Right lung (tissue), 5 donors: ENCODE measurements around the gene PXDC1. TPM values are rescaled to one million over a fixed set of nuclear protein-coding genes. Genes with fewer than 3 reads are reported as not detected.
A peak's percentile ranks its signal among the peaks of the same experiment; 100 is the strongest.

ENCODE experiments used
- DNase-seq, 2 donors: peaks; one replicate each; pipeline ENCODE4 v3.0.0-alpha.2; 2013
- polyA plus RNA-seq, 5 donors: library from polyadenylated mRNA; unstranded; fragments of 120-200 nt; gene quantifications; one replicate each; pipeline versions ENCODE4 v1.2.1 to v1.2.3, GENCODE V29; 2013; ENCODE audit warnings: inconsistent platforms in 1 of 5, low replicate concordance in 1 of 5; ENCODE audit not compliant: insufficient read length in 5 of 5, insufficient read depth in 1 of 5

The PXDC1 gene
- polyA plus RNA-seq, 5 donors = 9.9 to 18.1 (median 14.3) TPM

GRCh38 chr6:3749067-3749841 is 2.3 kb downstream of the PXDC1 start:
- DNase-seq = no peak

DNA sequence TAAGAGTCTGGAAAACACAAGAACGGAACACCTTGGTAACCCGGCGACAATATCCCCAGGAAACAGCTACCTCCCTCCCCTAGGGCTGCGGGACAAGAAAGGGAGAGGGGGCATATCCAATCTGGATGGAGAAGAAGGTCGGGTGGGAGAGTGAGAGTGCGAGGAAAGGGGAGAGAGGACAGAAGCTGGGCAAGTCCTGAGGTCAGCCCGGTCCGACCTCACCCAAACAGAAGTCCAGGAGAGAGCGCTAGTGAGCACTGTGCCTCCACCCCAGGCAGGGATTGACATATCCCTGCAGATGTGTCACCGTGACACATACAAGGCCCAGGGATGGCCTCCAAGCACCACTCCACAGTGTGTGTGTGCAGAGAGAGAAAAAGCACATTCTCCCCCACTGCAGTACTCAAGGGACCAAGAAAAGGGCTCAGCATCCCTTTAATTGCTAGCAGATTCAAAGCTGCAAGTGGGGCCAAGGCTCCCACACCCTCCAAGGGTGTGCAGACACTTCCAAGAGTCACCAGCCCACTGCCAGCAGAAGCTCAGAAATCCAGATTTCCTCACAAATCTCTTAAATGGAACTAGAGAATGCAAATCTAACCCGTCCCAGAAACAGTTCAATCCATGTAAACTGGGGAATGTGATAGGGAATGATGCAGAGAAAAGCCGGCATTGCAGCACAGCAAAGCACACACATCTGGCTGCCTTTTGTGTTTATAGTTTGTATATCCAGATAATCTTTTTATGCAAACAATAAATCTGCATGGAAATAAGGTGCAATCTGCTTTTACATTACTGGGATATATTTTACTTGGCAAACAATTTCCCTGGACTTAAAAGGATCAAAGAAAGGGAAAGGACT is 3.1 kb downstream of the PXDC1 start:
- no peak for DNase-seq

- no peak for DNase-seq
Observed at GRCh38 chr6:3747100-3747737, 4.3 kb downstream of the PXDC1 start.

DNA sequence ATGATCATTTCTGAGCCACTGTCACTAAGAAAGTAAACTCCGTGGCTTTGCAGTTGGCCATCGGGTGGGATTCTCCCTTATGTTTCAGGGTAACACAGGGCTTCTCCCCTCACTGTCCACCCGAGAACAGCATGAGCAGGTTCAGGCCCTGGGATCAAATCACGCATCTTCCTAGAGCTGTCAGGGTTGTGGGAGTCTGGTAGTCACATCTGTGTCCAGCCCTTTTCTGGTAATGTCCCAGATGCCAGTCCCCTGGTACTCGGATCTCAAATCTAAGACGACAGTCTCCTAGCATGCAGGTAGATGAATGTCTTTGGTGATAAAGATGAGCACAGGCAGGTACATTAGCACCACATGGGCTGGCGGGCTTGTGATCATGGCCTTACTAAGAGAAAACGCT is 4.8 kb downstream of the PXDC1 start:
- DNase-seq = no peak

DNA sequence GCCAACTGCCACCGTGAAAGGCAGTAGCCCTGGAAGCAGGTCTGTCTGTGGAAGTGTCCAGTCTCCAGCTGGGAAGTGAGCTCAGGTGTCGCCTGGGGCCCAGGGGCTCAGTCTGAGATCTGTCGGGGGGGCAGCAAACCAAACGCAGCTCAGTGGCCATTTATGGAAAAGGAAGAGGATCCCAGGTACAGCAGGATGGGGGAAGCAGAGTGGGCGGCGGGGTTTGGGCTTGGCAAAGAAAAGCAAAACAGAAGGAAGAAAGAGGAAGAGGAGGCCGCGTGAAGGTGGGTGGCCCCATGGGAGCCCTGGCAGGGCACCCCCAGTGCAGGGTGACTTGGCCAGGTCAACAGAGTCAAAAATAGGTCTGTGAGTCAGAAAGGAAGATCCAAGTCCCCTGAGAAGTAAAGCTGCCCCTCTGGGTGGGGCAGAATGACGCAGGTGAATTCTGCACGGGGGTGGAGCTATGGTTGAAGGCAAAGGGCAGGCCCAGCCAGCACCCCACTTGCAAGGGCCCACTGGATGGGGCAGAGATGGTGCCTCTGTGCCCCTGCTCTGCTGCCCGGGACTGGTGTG is 5.3 kb downstream of the PXDC1 start:
- DNase-seq = no peak

GRCh38 chr6:3745566-3746118 is 5.9 kb downstream of the PXDC1 start:
- no peak for DNase-seq

DNA sequence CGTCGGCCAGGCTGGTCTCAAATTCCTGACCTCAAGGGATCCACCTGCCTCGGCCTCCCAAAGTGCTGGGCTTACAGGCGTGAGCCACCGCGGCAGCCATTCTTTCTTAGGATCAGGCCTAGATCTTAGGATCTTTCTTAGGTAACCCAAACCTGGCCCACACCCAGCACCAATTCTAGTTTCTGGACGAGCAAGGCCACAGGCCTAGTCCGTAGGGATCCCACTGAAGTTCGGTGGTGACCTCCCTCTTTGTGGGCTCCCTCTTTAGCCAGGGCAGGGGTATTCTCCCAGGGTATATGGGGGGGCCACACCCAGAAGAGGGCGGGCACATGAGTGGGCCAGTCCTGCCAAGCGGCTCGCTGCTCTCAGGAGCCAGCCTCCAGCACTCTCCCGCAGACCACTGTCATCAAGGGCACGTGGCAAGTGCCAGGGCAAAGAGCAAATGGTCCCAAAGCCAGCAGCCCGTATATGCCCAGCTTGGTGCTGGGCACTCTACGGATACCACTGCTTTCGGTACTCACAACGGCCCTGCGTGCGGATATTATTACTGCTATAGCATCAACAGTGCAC is 6.5 kb downstream of the PXDC1 start:
- no peak for DNase-seq

GRCh38 chr6:3744211-3744900 is 7.2 kb downstream of the PXDC1 start:
- no peak for DNase-seq

GRCh38 chr6:3743541-3743940 is 8.0 kb downstream of the PXDC1 start:
- no peak for DNase-seq

DNA sequence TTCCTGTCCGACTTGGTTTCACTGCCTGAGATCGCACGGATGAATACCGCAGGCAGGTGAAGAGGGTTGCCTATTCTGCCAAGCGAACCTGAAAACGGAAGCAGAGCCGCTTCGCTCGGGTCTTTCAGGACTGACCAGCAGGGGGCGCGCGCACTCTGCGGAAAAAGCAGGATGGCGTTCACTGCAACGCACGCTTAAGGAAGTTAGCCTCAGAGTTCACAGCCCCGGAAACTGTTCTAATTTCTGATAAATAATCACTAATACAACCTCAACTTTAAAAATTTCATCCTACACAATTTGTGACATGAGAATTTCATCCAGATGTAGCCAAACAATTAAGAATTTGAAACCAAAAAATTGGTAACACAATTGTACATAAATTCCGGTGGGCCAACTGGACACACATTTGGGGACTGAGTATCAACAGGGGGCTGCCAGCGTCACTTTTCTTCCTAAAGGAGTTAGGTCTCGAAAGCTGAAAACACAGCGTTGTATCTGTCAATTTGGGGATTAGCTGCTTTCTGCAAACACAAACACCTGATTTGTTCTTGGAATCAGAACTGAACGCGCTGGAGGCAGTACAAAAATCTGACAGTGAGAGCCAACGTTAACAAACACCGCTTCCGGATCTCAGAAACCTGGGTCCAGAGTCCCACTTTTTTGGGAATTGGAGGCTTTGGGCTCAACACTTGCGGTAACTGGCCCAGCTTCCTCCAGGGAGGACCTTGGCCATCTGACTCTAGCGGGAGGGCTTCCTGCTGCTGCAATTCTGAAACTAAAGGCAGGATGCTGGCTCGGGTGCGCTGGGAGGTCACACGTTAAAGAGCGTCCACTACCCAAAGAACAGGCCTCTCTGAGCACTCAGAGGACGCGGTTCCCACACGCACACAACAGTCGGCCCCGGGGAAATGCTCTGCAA is 8.8 kb downstream of the PXDC1 start:
- DNase-seq = peak; percentile 74 to 77

DNA sequence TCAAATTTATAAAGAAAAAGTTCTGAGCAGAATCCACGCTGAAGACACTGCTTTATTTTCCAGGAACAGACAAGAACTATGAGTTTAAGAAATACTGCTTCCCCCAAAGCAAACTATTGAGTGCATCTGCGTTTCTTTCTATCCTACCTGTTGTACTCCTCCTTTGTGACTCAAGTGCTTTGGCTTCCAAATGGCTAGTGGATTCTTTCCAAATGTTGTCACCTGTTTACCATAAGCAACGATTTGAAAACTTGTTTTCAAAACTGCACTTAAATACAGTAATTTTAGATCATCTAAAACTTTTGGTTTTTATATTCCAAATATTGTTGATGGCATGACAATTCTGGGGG is 9.5 kb downstream of the PXDC1 start:
- no peak for DNase-seq

DNA sequence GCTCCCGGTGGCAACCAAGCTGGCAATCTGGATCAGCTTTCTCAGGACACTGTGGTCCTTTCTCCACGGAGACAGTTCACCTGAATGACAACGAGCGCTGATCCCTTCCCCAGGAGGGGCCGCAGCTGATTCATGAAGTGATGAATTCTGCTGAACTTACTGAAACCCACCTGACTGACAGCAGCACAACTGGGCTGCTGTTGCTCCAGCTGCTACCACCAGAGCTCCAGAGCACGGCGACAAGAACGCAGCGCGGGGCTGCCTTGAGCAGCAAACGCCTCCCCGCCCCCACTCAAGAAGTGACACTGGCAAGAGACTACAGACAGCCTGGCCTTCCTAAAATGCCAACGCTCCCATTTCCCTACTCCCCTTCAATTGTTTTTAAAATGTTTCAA is 10.0 kb downstream of the PXDC1 start:
- DNase-seq = no peak

DNA sequence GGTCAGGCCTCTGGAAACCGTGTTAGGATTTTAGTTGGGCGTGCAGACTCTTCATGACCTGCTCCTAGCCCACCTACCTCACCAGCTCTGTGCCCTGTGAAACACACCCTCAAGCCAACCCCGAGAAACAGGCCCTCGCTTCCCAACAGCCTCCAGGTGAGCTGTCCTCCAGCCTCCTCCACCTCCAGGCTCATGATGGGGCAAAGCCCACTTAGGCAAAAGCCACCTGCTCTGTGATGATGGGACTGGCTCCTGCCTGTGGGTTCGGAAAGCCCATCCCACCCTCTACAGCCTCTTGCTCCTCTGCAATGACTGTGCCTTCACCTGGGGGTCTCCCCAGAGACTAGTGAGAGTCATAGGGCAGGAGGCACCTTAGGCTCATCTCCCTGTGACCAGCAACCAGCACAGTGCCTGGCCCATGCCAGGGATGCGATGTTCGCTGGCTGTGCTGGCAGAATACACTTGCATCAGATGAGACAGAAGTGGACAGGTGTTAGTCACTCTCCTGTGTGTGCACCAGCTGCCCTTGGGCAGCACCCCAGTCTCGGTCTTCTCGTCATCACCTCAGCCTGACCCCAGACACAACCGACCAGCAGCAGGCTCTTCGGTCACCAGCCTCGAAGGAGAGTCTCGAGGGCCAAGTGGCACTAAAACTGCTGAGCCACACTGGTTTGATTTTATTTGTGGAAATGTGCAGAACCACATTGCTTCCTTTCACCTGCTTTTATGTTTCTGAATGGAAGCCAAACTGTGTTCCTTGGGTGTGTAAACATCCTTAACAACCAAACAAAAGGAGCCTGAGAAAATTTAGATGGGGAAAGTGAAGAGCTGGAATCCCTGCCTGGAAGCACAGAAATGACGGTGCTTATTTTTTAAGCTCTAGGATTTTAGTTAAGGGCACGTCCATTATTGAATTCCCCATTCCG is 10.7 kb downstream of the PXDC1 start:
- DNase-seq = no peak

DNA sequence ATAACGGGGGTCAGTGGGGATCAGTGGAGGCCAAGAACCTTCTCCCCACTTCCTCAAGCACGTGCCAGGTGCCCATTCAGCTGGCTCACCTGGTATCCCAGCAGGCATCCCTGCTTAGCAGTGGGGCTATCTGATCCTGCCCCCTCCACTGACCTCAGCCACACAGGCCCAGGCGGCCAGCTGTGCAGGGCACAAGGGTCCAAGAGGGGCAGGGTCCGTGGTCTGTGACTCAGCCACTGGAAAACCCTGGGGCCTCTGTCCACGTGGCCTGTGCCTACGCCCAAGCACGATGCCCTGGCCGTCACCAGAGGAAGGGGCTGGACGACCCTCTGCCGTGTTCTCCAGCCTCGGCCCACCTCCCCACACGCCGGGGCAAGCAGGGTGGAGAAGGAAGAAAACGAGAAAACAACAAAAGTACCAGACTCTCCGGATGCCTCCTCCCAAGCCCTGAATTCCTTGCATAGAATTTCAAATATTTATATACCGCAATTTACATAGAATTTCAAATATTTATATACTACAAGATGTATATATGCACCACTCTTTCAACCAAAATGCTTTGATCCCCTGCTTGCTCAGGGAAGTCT is 12.1 kb downstream of the PXDC1 start:
- DNase-seq = no peak

DNA sequence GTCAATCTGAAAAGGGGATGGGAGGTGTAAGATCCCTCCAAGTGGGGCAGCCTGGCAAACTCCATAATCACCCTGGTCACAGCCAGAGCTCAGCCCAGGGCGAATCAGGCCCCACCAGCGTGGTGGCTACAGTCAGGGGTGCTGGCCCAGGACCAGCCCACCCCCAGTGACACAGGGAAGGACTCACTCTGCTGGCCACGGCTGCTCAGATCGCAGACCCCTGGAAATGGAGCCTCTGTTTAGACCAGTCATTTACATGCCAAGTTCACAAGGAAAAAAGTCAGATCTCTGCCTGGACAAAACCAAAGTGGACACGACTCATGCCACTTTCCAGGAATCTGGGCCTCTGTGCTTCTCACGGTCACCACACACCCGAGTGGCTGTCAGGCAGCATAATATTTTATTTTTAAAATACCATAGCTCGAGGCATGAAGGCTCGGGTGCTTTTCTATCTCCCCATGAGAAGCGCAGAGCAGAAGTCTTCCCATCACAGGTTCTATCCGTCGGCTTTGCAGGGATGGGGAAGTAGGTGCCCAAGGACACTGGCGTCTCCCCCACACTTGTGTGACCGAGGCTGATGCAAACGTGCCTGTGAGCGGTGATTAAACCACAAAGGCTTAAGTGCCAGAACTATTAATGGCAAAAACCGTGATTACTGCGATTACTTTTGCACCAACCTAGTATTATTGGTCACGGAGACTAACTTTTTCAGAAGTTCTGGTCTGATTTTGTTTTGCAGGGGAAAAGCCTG is 13.0 kb downstream of the PXDC1 start:
- DNase-seq = no peak

DNA sequence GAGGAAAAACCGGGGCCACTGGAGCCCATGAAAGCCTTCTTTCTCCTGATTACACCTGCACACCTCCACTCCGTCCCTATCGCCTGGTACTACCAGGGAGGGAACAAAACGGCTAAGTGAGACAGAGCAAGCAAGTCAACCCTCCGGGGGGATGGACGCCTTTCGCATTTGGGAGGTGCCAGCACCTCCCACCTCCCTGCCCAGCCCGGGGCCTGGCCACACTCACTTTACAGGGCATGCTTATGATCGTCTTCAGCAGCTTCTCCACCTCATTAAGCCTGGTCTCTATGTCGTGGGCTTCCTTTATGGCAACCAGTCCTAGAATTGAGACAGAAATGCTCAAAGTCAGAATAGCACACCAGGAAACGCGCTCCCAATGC is 13.7 kb downstream of the PXDC1 start:
- no peak for DNase-seq

GRCh38 chr6:3737149-3737830 is 14.2 kb downstream of the PXDC1 start:
- DNase-seq = no peak
